ENCODE results near the gene DAB1. TPM values are rescaled to one million over a fixed set of nuclear protein-coding genes. Genes with fewer than 3 reads are reported as not detected.
"Not testable (repeated sequence)": the region's sequence is repeated elsewhere in the genome, so short reads cannot be mapped to it uniquely, and the experiment has no call there.

The DAB1 gene
- polyA plus RNA-seq, 6 donors from 2014 or later = 0.11 TPM; not detected in 5

- DNase-seq (no peak), ATAC-seq (ENCODE audit: low read depth in 2 of 2) (no peak)
- Mint-ChIP-seq H3K36me3 (peaks cover 0 to 7% of the 10 kb centered on the region in 2 donors), H3K4me3 (no peak overlapping the region), H3K4me1 (no peaks in the 10 kb centered on the region), H3K27me3 (no peaks in the 10 kb centered on the region), H3K27ac (no peak overlapping the region), H3K9me3 (peaks cover 5 to 11% (median 7%) of the 10 kb centered on the region in 7 donors)
Observed at GRCh38 chr1:57369889-57370288, 54.0 kb downstream of the DAB1 start.

- no peaks in the 10 kb centered on the region for H3K27me3 Mint-ChIP-seq
- no peaks in the 10 kb centered on the region for H3K4me1 Mint-ChIP-seq
- H3K27ac Mint-ChIP-seq = no peak overlapping the region
- DNase-seq (no peak), ATAC-seq (ENCODE audit: low read depth in 2 of 2) (no peak)
- no peak overlapping the region for H3K4me3 Mint-ChIP-seq
- H3K36me3 Mint-ChIP-seq = peaks cover 0 to 7% of the 10 kb centered on the region in 2 donors
- H3K9me3 Mint-ChIP-seq = peaks cover 5 to 11% (median 7%) of the 10 kb centered on the region in 7 donors
Observed at GRCh38 chr1:57367945-57368344, 55.9 kb downstream of the DAB1 start.

- no peak overlapping the region for H3K27ac Mint-ChIP-seq
- no peaks in the 10 kb centered on the region for H3K27me3 Mint-ChIP-seq
- peaks cover 2 to 13% (median 6%) of the 10 kb centered on the region in 7 donors for H3K9me3 Mint-ChIP-seq
- ATAC-seq (ENCODE audit: low read depth in 2 of 2) = no peak
- peaks cover 0 to 3% of the 10 kb centered on the region in 2 donors for H3K36me3 Mint-ChIP-seq
- no peak overlapping the region for H3K4me3 Mint-ChIP-seq
- no peaks in the 10 kb centered on the region for H3K4me1 Mint-ChIP-seq
- no peak for DNase-seq
Observed at GRCh38 chr1:57363643-57364042, 60.2 kb downstream of the DAB1 start.

GRCh38 chr1:57363165-57363564 is 60.7 kb downstream of the DAB1 start:
- Mint-ChIP-seq H3K36me3 (no peaks in the 10 kb centered on the region), H3K27me3 (no peaks in the 10 kb centered on the region), H3K27ac (no peak overlapping the region), H3K4me3 (no peak overlapping the region), H3K4me1 (no peaks in the 10 kb centered on the region), H3K9me3 (peaks cover 1 to 14% (median 6%) of the 10 kb centered on the region in 7 donors)
- DNase-seq = no peak
- no peak for ATAC-seq (ENCODE audit: low read depth in 2 of 2)

GRCh38 chr1:57362480-57362879 is 61.4 kb downstream of the DAB1 start:
- no peak for ATAC-seq (ENCODE audit: low read depth in 2 of 2)
- H3K4me3 Mint-ChIP-seq = no peak overlapping the region
- no peak for DNase-seq
- no peaks in the 10 kb centered on the region for H3K4me1 Mint-ChIP-seq
- no peaks in the 10 kb centered on the region for H3K27me3 Mint-ChIP-seq
- H3K9me3 Mint-ChIP-seq = peaks cover 3 to 21% (median 6%) of the 10 kb centered on the region in 7 donors
- no peak overlapping the region for H3K27ac Mint-ChIP-seq
- no peaks in the 10 kb centered on the region for H3K36me3 Mint-ChIP-seq

GRCh38 chr1:57361516-57361915 is 62.3 kb downstream of the DAB1 start:
- DNase-seq (no peak), ATAC-seq (ENCODE audit: low read depth in 2 of 2) (no peak)
- H3K4me3 Mint-ChIP-seq = no peak overlapping the region
- H3K36me3 Mint-ChIP-seq = no peaks in the 10 kb centered on the region
- H3K9me3 Mint-ChIP-seq = peaks cover 3 to 22% (median 7%) of the 10 kb centered on the region in 7 donors
- H3K4me1 Mint-ChIP-seq = no peaks in the 10 kb centered on the region
- no peak overlapping the region for H3K27ac Mint-ChIP-seq
- no peaks in the 10 kb centered on the region for H3K27me3 Mint-ChIP-seq

- Mint-ChIP-seq H3K27me3 (no peaks in the 10 kb centered on the region), H3K4me1 (no peaks in the 10 kb centered on the region), H3K27ac (no peak overlapping the region), H3K9me3 (peaks cover 3 to 22% (median 7%) of the 10 kb centered on the region in 7 donors), H3K36me3 (no peaks in the 10 kb centered on the region), H3K4me3 (no peak overlapping the region)
- no peak for DNase-seq
- ATAC-seq (ENCODE audit: low read depth in 2 of 2) = no peak
Observed at GRCh38 chr1:57360846-57361407, 62.9 kb downstream of the DAB1 start.

GRCh38 chr1:57357462-57357861 is 66.4 kb downstream of the DAB1 start:
- H3K4me3 Mint-ChIP-seq = no peak overlapping the region
- H3K4me1 Mint-ChIP-seq = no peaks in the 10 kb centered on the region
- peaks cover 3 to 22% (median 10%) of the 10 kb centered on the region in 7 donors for H3K9me3 Mint-ChIP-seq
- DNase-seq = no peak
- peak overlapping the region in 1 of 6 donors; percentile 8 for H3K27ac Mint-ChIP-seq
- peaks cover 0 to 8% (median 0%) of the 10 kb centered on the region in 3 donors for H3K27me3 Mint-ChIP-seq
- ATAC-seq (ENCODE audit: low read depth in 2 of 2) = no peak
- H3K36me3 Mint-ChIP-seq = no peaks in the 10 kb centered on the region

GRCh38 chr1:57353654-57354053 is 70.2 kb downstream of the DAB1 start:
- DNase-seq = no peak
- no peak overlapping the region for H3K4me3 Mint-ChIP-seq

GRCh38 chr1:57350610-57351009 is 73.2 kb downstream of the DAB1 start:
- Mint-ChIP-seq H3K27me3 (peaks cover 0 to 8% (median 0%) of the 10 kb centered on the region in 3 donors), H3K9me3 (peaks cover 0 to 6% (median 0%) of the 10 kb centered on the region in 7 donors), H3K36me3 (no peaks in the 10 kb centered on the region), H3K4me1 (no peaks in the 10 kb centered on the region), H3K4me3 (no peak overlapping the region), H3K27ac (no peak overlapping the region)
- DNase-seq (no peak), ATAC-seq (ENCODE audit: low read depth in 2 of 2) (no peak)

More at GRCh38 chr1:57353654-57354053, 70.2 kb downstream of the DAB1 start:
- H3K27ac Mint-ChIP-seq = no peak overlapping the region
- H3K9me3 Mint-ChIP-seq = peaks cover 2 to 16% (median 9%) of the 10 kb centered on the region in 7 donors
- no peaks in the 10 kb centered on the region for H3K36me3 Mint-ChIP-seq
- no peak for ATAC-seq (ENCODE audit: low read depth in 2 of 2)
- H3K4me1 Mint-ChIP-seq = no peaks in the 10 kb centered on the region
- H3K27me3 Mint-ChIP-seq = peaks cover 0 to 8% (median 0%) of the 10 kb centered on the region in 3 donors

- no peaks in the 10 kb centered on the region for H3K36me3 Mint-ChIP-seq
- H3K27ac Mint-ChIP-seq = no peak overlapping the region
Observed at GRCh38 chr1:57348921-57349320, 74.9 kb downstream of the DAB1 start.

GRCh38 chr1:57345916-57346315 is 77.9 kb downstream of the DAB1 start:
- no peak for ATAC-seq (ENCODE audit: low read depth in 2 of 2)
- DNase-seq = no peak
- H3K9me3 Mint-ChIP-seq = peaks cover 0 to 6% (median 2%) of the 10 kb centered on the region in 7 donors
- no peaks in the 10 kb centered on the region for H3K27me3 Mint-ChIP-seq
- H3K4me3 Mint-ChIP-seq = no peak overlapping the region
- H3K36me3 Mint-ChIP-seq = no peaks in the 10 kb centered on the region
- H3K27ac Mint-ChIP-seq = no peak overlapping the region
- no peaks in the 10 kb centered on the region for H3K4me1 Mint-ChIP-seq

More at GRCh38 chr1:57348921-57349320, 74.9 kb downstream of the DAB1 start:
- Mint-ChIP-seq H3K4me1 (no peaks in the 10 kb centered on the region), H3K9me3 (peaks cover 0 to 5% (median 0%) of the 10 kb centered on the region in 7 donors), H3K4me3 (no peak overlapping the region), H3K27me3 (no peaks in the 10 kb centered on the region)
- no peak for ATAC-seq (ENCODE audit: low read depth in 2 of 2)
- DNase-seq = no peak

GRCh38 chr1:57344265-57344664 is 79.6 kb downstream of the DAB1 start:
- ATAC-seq (ENCODE audit: low read depth in 2 of 2) = no peak
- no peak overlapping the region for H3K27ac Mint-ChIP-seq
- H3K27me3 Mint-ChIP-seq = no peaks in the 10 kb centered on the region
- H3K9me3 Mint-ChIP-seq = peaks cover 0 to 6% (median 2%) of the 10 kb centered on the region in 7 donors
- H3K36me3 Mint-ChIP-seq = no peaks in the 10 kb centered on the region
- no peak overlapping the region for H3K4me3 Mint-ChIP-seq
- H3K4me1 Mint-ChIP-seq = no peaks in the 10 kb centered on the region
- DNase-seq = no peak

GRCh38 chr1:57343298-57343915 is 80.5 kb downstream of the DAB1 start:
- H3K4me1 Mint-ChIP-seq; H3K4me3 Mint-ChIP-seq; H3K9me3 Mint-ChIP-seq; DNase-seq; H3K27me3 Mint-ChIP-seq; H3K27ac Mint-ChIP-seq; H3K36me3 Mint-ChIP-seq; ATAC-seq (ENCODE audit: low read depth in 2 of 2): not testable (repeated sequence)

Data from naive B cell (primary cell).